Endothelial cell of umbilical vein (primary cell): ENCODE measurements around the gene LNPEP. TPM values are rescaled to one million over a fixed set of nuclear protein-coding genes. Genes with fewer than 3 reads are reported as not detected.

Experiments
- BruUV-seq: library from RNA; stranded (reverse); fragments of 400-500 nt; replicated peaks from 2 replicates; lab custom pipeline; 2021; lab: Mats Ljungman, UMichigan
- CTCF ChIA-PET: fragments of 300-600, 350-600 bp; sonication (Branson Sonifier 250); formaldehyde crosslinking; loops from one replicate; lab custom pipeline; 2021; ENCODE audit warnings: antibody characterized with exemption, inconsistent platforms; lab: Charles Lee
- POLR2A ChIA-PET: fragments of 300-600, 350-600 bp; sonication (Branson Sonifier 250); formaldehyde crosslinking; loops from one replicate; lab custom pipeline; 2021; ENCODE audit warnings: antibody characterized with exemption, inconsistent platforms; lab: Charles Lee
- DNase-seq: peaks from one replicate; pipeline ENCODE4 v3.0.0-alpha.2; 2011; ENCODE audit warnings: low read depth, low spot score
- FAIRE-seq: peaks from 2 replicates; lab custom pipeline; 2011; peaks lifted over from hg19 to GRCh38; lab: Jason Lieb, UNC
- H2AFZ ChIP-seq: 2 replicates; pipeline ENCODE4 v1.6.0; 2012; ENCODE audit warnings: low read depth, low read length, control low read depth, inconsistent platforms
- H3K27ac ChIP-seq: 2 replicates; pipeline ENCODE4 v1.5.1; 2011; ENCODE audit warnings: low read depth, mild to moderate bottlenecking, control low read depth, low read length, moderate library complexity; ENCODE audit not compliant: insufficient read depth
- H3K27me3 ChIP-seq, 2 experiments: 2 replicates each; pipeline versions ENCODE4 v1.6.0 to v1.6.1; 2011; ENCODE audit warnings: low read length in 2 of 2, mixed read lengths in 1 of 2; ENCODE audit not compliant: control insufficient read depth in 2 of 2, insufficient read depth in 2 of 2
- H3K36me3 ChIP-seq, 2 experiments: 2 replicates in 1 of 2; 3 replicates in 1 of 2; pipeline ENCODE4 v1.5.1; 2011; ENCODE audit warnings: low read length in 2 of 2, mild to moderate bottlenecking in 1 of 2, moderate library complexity in 1 of 2; ENCODE audit not compliant: control insufficient read depth in 2 of 2, insufficient read depth in 2 of 2; ENCODE audit errors: extremely low read depth in 1 of 2
- H3K4me1 ChIP-seq: 3 replicates; pipeline ENCODE4 v1.5.1; 2011; ENCODE audit warnings: mild to moderate bottlenecking, low read length; ENCODE audit not compliant: control insufficient read depth, insufficient read depth; ENCODE audit errors: extremely low read depth
- H3K4me2 ChIP-seq: 2 replicates; pipeline ENCODE4 v1.6.1; 2011; ENCODE audit warnings: low read length, control low read depth, mixed read lengths; ENCODE audit not compliant: insufficient read depth
- H3K4me3 ChIP-seq, 3 experiments: fragments of 200-600 bp in 1 of 3; sonication (generic), shearing (Covaris generic) in 1 of 3; replicated peaks in 1 of 3; 2 replicates each; pipeline ENCODE4 v1.5.1; 2011 to 2016; ENCODE audit warnings: control low read depth in 3 of 3, low read length in 3 of 3, mild to moderate bottlenecking in 2 of 3, inconsistent platforms in 1 of 3, low read depth in 1 of 3, moderate library complexity in 1 of 3; ENCODE audit not compliant: insufficient read depth in 1 of 3
- H3K79me2 ChIP-seq: 2 replicates; pipeline ENCODE4 v1.6.0; 2012; ENCODE audit warnings: low read length, inconsistent platforms; ENCODE audit not compliant: control insufficient read depth, insufficient read depth
- H3K9ac ChIP-seq: replicated peaks from 2 replicates; pipeline ENCODE3; 2011; ENCODE audit warnings: low read length, control low read depth; ENCODE audit not compliant: insufficient read depth; ENCODE audit errors: extremely low read depth
- H3K9me1 ChIP-seq: replicated peaks from 3 replicates; pipeline ENCODE4 v1.6.0; 2011; ENCODE audit warnings: mild to moderate bottlenecking, low read length; ENCODE audit not compliant: control insufficient read depth, insufficient read depth; ENCODE audit errors: extremely low read depth
- H3K9me3 ChIP-seq: replicated peaks from 2 replicates; pipeline ENCODE4 v1.5.1; 2012; ENCODE audit warnings: low read length, inconsistent platforms; ENCODE audit not compliant: control insufficient read depth, insufficient read depth
- H4K20me1 ChIP-seq: replicated peaks from 2 replicates; pipeline ENCODE3; 2011; ENCODE audit warnings: mild to moderate bottlenecking, low read length; ENCODE audit not compliant: control insufficient read depth, insufficient read depth; ENCODE audit errors: extremely low read depth
- EZH2 ChIP-seq: IDR thresholded peaks from 2 replicates; pipeline ENCODE4 v1.6.1; 2012; ENCODE audit warnings: borderline replicate concordance, low read depth, mild to moderate bottlenecking, moderate library complexity, low read length, inconsistent platforms; ENCODE audit not compliant: severe bottlenecking
- FOS ChIP-seq: IDR thresholded peaks from 2 replicates; pipeline ENCODE4 v1.6.1; 2011; ENCODE audit warnings: mild to moderate bottlenecking, low read length, moderate library complexity, borderline replicate concordance; ENCODE audit not compliant: insufficient read depth
- GATA2 ChIP-seq: IDR thresholded peaks from 2 replicates; pipeline ENCODE4 v1.7.0; 2011; ENCODE audit warnings: low read depth, mild to moderate bottlenecking, moderate library complexity, mixed read lengths, low read length; ENCODE audit not compliant: insufficient read length, insufficient read depth
- JUN ChIP-seq: IDR thresholded peaks from 2 replicates; pipeline ENCODE4 v1.6.1; 2011; ENCODE audit warnings: borderline replicate concordance, low read depth; ENCODE audit not compliant: insufficient read length, insufficient read depth
- MYC ChIP-seq: IDR thresholded peaks from one replicate; pipeline ENCODE4 v1.6.1; 2011; ENCODE audit warnings: mild to moderate bottlenecking, low read depth, low read length
- POLR2A ChIP-seq: IDR thresholded peaks from 2 replicates; pipeline ENCODE4 v1.6.1; 2012; ENCODE audit warnings: low read depth, mild to moderate bottlenecking, control low read depth, low read length
- POLR2AphosphoS5 ChIP-seq: IDR thresholded peaks from 2 replicates; pipeline ENCODE4 v1.6.1; 2012; ENCODE audit warnings: low read depth, mild to moderate bottlenecking, control low read depth, low read length, moderate library complexity; ENCODE audit not compliant: insufficient read depth
- dilution Hi-C: fragments of 300-500 bp; cut with MboI; formaldehyde crosslinking; loops from one replicate; pipeline ENCODE4 v1.15.0; 2019; ENCODE audit warnings: low sequenced_read_pairs; ENCODE audit not compliant: extremely low pct_ligation_motif_present
- intact Hi-C: fragments of 100-400 bp; cut with micrococcal nuclease; formaldehyde crosslinking; loops from one replicate; pipeline ENCODE4 v1.10.0; 2022
- polyA plus RNA-seq, 4 experiments: library from polyadenylated mRNA; depleted of rRNA in 3 of 4; stranded (reverse) in 3 of 4; unstranded in 1 of 4; fragments of >200 nt; gene quantifications; 2 replicates each; pipeline versions ENCODE4 v1.2.1 to v1.2.3, GENCODE V29; 2011 to 2012; ENCODE audit warnings: missing spikeins in 1 of 4
- total RNA-seq: library from RNA; stranded (reverse); gene quantifications from 2 replicates; pipeline ENCODE4 v1.2.3, GENCODE V29; 2021
- TF ChIP-seq, protein P1 (sequence below): IDR thresholded peaks from 2 replicates; pipeline ENCODE4 v1.6.1; 2011; ENCODE audit not compliant: insufficient read depth, insufficient read length
- TF ChIP-seq, protein P2 (sequence below), 2 donors: IDR thresholded peaks; 1 replicate in 1 of 2; 2 replicates in 1 of 2; pipeline ENCODE4 v1.5.1; 2011; ENCODE audit warnings: low read length in 2 of 2, mild to moderate bottlenecking in 2 of 2, moderate library complexity in 2 of 2, control low read depth in 1 of 2, inconsistent platforms in 1 of 2, low read depth in 1 of 2; ENCODE audit not compliant: insufficient read depth in 1 of 2; ENCODE audit errors: extremely low read depth in 1 of 2

LNPEP gene
- total and polyA plus RNA-seq, 2 donors (not counting 3 experiments of a cell fraction or from before 2014, with no cell fraction given): 7.0 to 23.5 TPM

DNA sequence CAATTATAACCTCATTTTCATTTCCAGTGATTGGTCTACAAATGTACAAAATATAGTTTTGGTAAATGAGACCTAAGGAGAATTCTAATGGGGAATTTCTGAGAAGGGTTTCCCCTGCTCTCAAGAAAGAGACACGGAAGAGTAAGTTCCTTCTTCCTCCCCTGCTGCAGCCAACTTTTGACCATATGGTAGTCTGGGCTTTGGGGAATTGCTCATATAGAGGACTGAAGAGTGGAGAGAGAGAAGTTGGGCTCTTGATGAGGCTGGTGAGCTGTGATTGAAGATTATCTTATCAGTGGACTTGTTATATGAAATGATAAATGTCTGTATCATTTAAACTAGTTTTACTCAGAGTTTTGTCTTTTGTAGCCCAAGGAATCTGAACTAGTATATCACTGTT is 4.3 kb upstream of the LNPEP start:
- no peak overlapping the region for H3K9ac ChIP-seq
- CTCF ChIA-PET: interaction anchor here (3.4 kb wide), 1 partner anchor 62 kb away, joined by 14 read pairs; no protein-coding TSS in a partner anchor
- no peaks in the 10 kb centered on the region for H4K20me1 ChIP-seq
- H3K4me3 ChIP-seq: no peak overlapping the region
- intact Hi-C loops: loop anchor here (10.0 kb wide), 1 partner anchor 1843 kb away; the partner anchor contains the start of gene RGMB
- H3K9me1 ChIP-seq: no peaks in the 10 kb centered on the region
- no peak for DNase-seq
- no peak for FAIRE-seq
- no peaks in the 10 kb centered on the region for H3K36me3 ChIP-seq
- H3K9me3 ChIP-seq: no peaks in the 10 kb centered on the region
- peaks cover 16% of the 10 kb centered on the region for H3K4me1 ChIP-seq
- H2AFZ ChIP-seq: no peak overlapping the region
- peaks cover 1% of the 10 kb centered on the region for H3K79me2 ChIP-seq
- dilution Hi-C loops: no loop called here
- H3K4me2 ChIP-seq: no peak overlapping the region
- TF ChIP-seq POLR2A (no peak), POLR2AphosphoS5 (no peak), GATA2 (no peak), EZH2 (no peak), FOS (no peak), MYC (no peak), JUN (no peak)
- TF ChIP-seq, protein P1, sequence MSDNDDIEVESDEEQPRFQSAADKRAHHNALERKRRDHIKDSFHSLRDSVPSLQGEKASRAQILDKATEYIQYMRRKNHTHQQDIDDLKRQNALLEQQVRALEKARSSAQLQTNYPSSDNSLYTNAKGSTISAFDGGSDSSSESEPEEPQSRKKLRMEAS: no peak
- TF ChIP-seq, protein P2, sequence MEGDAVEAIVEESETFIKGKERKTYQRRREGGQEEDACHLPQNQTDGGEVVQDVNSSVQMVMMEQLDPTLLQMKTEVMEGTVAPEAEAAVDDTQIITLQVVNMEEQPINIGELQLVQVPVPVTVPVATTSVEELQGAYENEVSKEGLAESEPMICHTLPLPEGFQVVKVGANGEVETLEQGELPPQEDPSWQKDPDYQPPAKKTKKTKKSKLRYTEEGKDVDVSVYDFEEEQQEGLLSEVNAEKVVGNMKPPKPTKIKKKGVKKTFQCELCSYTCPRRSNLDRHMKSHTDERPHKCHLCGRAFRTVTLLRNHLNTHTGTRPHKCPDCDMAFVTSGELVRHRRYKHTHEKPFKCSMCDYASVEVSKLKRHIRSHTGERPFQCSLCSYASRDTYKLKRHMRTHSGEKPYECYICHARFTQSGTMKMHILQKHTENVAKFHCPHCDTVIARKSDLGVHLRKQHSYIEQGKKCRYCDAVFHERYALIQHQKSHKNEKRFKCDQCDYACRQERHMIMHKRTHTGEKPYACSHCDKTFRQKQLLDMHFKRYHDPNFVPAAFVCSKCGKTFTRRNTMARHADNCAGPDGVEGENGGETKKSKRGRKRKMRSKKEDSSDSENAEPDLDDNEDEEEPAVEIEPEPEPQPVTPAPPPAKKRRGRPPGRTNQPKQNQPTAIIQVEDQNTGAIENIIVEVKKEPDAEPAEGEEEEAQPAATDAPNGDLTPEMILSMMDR (IDR thresholded peaks at IDR 0.05; ENCODE audit: extremely low read depth in 1 of 2, insufficient read depth in 1 of 2, low read depth in 1 of 2, low read length in 2 of 2): no peak
- no TSS peak for BruUV-seq
- no peak overlapping the region for H3K27ac ChIP-seq
- H3K27me3 ChIP-seq: no peaks in the 10 kb centered on the region
- POLR2A ChIA-PET: interaction anchor here (0.5 kb wide), 1 partner anchor 49 kb away, joined by 3 read pairs; no protein-coding TSS in a partner anchor
